ENCODE data around the gene SORBS1.

SORBS1 gene

DNA sequence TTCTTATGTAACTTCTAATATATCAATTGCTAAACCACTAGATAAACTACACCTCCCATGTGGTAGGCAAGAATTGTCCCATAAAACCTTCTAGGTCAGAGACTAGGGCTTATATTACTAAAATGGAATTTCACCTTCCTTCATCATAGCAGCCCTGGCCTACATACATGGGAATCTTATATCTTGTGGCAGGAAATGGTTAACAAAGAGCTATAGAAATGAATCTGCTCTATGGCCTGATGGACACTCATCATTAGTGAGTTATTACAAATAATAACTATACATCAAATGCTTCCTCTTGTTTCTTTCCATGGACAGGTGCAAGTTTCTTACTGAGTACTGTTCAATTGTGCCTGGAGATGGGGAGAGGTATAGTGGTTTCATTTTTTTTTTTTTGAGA lies 208.0 kb downstream of the SORBS1 start:
- TF ChIP-seq ZNF565 (CRISPR knock-in tag; conservative IDR thresholded peaks at IDR 0.05; ENCODE audit: low read depth), result no peak
- TF ChIP-seq, protein P1, sequence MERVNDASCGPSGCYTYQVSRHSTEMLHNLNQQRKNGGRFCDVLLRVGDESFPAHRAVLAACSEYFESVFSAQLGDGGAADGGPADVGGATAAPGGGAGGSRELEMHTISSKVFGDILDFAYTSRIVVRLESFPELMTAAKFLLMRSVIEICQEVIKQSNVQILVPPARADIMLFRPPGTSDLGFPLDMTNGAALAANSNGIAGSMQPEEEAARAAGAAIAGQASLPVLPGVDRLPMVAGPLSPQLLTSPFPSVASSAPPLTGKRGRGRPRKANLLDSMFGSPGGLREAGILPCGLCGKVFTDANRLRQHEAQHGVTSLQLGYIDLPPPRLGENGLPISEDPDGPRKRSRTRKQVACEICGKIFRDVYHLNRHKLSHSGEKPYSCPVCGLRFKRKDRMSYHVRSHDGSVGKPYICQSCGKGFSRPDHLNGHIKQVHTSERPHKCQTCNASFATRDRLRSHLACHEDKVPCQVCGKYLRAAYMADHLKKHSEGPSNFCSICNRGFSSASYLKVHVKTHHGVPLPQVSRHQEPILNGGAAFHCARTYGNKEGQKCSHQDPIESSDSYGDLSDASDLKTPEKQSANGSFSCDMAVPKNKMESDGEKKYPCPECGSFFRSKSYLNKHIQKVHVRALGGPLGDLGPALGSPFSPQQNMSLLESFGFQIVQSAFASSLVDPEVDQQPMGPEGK (CRISPR knock-in tag; IDR thresholded peaks at IDR 0.05; ENCODE audit: borderline replicate concordance), result no peak
- no peak for TF ChIP-seq ZC3H10 (CRISPR knock-in tag; IDR thresholded peaks at IDR 0.05)
- no peak for TF ChIP-seq ESRRG (CRISPR knock-in tag; IDR thresholded peaks at IDR 0.05)
- TF ChIP-seq RARB (CRISPR knock-in tag; IDR thresholded peaks at IDR 0.05), result no peak
- no peak for ATAC-seq

DNA sequence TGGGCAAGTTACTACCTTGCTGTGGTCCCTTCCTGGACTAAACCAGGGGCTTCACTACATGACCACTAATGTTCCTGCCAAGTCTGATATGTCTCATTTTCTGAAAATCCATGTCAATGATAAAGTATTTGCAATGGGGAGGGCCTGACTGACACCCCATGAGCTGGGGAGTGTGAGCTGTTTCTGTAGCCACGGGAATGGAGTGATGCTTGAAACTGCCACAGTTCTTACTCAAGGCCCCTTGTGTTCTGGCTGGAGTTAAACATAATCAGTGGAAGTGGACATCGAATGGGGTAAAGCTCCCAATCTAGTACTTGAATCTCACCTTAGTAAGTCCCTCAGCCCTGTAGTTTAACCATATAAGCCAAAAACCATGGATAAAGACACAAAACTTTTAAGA lies 208.5 kb downstream of the SORBS1 start:
- TF ChIP-seq ISL1 (CRISPR knock-in tag; IDR thresholded peaks at IDR 0.05) (no peak), TOX (CRISPR knock-in tag; IDR thresholded peaks at IDR 0.05; ENCODE audit: borderline replicate concordance) (no peak), ARNTL (CRISPR knock-in tag; IDR thresholded peaks at IDR 0.05; ENCODE audit: borderline replicate concordance, low read depth) (no peak), GLIS3 (CRISPR knock-in tag; IDR thresholded peaks at IDR 0.05) (no peak), OSR1 (CRISPR knock-in tag; IDR thresholded peaks at IDR 0.05) (no peak), CSDC2 (CRISPR knock-in tag; IDR thresholded peaks at IDR 0.05) (no peak), ESRRG (CRISPR knock-in tag; IDR thresholded peaks at IDR 0.05) (no peak), ZC3H10 (CRISPR knock-in tag; IDR thresholded peaks at IDR 0.05) (no peak), ZNF8 (CRISPR knock-in tag; IDR thresholded peaks at IDR 0.05) (no peak)
- TF ChIP-seq, protein P1 (CRISPR knock-in tag; IDR thresholded peaks at IDR 0.05; ENCODE audit: borderline replicate concordance), result no peak
- no peak for ATAC-seq

DNA sequence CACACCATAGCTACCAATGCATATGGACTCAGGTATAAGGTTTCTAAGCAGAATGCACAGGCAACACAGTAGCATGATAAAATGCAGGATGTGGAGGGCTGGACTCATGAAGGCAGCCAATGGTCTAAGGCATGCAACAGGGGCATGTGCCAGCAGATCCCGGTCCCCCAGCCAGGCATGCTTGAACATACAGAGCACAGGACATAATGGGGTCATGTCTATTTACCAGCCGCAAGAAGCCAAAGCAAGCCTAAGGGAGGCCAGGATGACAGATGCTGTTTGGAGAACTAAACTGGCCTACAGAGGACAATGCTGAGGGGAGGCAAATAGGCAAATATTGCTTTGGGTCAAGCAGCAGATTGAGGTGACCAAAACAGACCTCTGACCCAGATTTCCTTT lies 210.3 kb downstream of the SORBS1 start:
- ATAC-seq, result no peak
- no peak for TF ChIP-seq TOX (CRISPR knock-in tag; IDR thresholded peaks at IDR 0.05; ENCODE audit: borderline replicate concordance)
- no peak for TF ChIP-seq OSR1 (CRISPR knock-in tag; IDR thresholded peaks at IDR 0.05)
- TF ChIP-seq SNAI2 (CRISPR knock-in tag; IDR thresholded peaks at IDR 0.05), result no peak
- TF ChIP-seq, protein P2, sequence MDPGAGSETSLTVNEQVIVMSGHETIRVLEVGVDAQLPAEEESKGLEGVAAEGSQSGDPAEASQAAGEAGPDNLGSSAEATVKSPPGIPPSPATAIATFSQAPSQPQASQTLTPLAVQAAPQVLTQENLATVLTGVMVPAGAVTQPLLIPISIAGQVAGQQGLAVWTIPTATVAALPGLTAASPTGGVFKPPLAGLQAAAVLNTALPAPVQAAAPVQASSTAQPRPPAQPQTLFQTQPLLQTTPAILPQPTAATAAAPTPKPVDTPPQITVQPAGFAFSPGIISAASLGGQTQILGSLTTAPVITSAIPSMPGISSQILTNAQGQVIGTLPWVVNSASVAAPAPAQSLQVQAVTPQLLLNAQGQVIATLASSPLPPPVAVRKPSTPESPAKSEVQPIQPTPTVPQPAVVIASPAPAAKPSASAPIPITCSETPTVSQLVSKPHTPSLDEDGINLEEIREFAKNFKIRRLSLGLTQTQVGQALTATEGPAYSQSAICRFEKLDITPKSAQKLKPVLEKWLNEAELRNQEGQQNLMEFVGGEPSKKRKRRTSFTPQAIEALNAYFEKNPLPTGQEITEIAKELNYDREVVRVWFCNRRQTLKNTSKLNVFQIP (CRISPR knock-in tag; IDR thresholded peaks at IDR 0.05; ENCODE audit: borderline replicate concordance, low read depth), result no peak
- TF ChIP-seq ZNF8 (CRISPR knock-in tag; IDR thresholded peaks at IDR 0.05), result no peak
- TF ChIP-seq, protein P3, sequence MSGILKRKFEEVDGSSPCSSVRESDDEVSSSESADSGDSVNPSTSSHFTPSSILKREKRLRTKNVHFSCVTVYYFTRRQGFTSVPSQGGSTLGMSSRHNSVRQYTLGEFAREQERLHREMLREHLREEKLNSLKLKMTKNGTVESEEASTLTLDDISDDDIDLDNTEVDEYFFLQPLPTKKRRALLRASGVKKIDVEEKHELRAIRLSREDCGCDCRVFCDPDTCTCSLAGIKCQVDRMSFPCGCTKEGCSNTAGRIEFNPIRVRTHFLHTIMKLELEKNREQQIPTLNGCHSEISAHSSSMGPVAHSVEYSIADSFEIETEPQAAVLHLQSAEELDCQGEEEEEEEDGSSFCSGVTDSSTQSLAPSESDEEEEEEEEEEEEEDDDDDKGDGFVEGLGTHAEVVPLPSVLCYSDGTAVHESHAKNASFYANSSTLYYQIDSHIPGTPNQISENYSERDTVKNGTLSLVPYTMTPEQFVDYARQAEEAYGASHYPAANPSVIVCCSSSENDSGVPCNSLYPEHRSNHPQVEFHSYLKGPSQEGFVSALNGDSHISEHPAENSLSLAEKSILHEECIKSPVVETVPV (CRISPR knock-in tag; IDR thresholded peaks at IDR 0.05), result no peak
- no peak for TF ChIP-seq TCF4 (CRISPR knock-in tag; IDR thresholded peaks at IDR 0.05; ENCODE audit: borderline replicate concordance)
- TF ChIP-seq BACH2 (CRISPR knock-in tag; IDR thresholded peaks at IDR 0.05; ENCODE audit: borderline replicate concordance), result no peak
- no peak for TF ChIP-seq ZFP30 (CRISPR knock-in tag; IDR thresholded peaks at IDR 0.05)
- TF ChIP-seq, protein P4, sequence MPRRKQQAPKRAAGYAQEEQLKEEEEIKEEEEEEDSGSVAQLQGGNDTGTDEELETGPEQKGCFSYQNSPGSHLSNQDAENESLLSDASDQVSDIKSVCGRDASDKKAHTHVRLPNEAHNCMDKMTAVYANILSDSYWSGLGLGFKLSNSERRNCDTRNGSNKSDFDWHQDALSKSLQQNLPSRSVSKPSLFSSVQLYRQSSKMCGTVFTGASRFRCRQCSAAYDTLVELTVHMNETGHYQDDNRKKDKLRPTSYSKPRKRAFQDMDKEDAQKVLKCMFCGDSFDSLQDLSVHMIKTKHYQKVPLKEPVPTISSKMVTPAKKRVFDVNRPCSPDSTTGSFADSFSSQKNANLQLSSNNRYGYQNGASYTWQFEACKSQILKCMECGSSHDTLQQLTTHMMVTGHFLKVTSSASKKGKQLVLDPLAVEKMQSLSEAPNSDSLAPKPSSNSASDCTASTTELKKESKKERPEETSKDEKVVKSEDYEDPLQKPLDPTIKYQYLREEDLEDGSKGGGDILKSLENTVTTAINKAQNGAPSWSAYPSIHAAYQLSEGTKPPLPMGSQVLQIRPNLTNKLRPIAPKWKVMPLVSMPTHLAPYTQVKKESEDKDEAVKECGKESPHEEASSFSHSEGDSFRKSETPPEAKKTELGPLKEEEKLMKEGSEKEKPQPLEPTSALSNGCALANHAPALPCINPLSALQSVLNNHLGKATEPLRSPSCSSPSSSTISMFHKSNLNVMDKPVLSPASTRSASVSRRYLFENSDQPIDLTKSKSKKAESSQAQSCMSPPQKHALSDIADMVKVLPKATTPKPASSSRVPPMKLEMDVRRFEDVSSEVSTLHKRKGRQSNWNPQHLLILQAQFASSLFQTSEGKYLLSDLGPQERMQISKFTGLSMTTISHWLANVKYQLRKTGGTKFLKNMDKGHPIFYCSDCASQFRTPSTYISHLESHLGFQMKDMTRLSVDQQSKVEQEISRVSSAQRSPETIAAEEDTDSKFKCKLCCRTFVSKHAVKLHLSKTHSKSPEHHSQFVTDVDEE (CRISPR knock-in tag; IDR thresholded peaks at IDR 0.05), result no peak
- TF ChIP-seq ZC3H10 (CRISPR knock-in tag; IDR thresholded peaks at IDR 0.05), result no peak
- TF ChIP-seq GLIS3 (CRISPR knock-in tag; IDR thresholded peaks at IDR 0.05), result no peak
- TF ChIP-seq, protein P1 (CRISPR knock-in tag; IDR thresholded peaks at IDR 0.05; ENCODE audit: borderline replicate concordance), result no peak
- TF ChIP-seq ISL1 (CRISPR knock-in tag; IDR thresholded peaks at IDR 0.05), result no peak
- no peak for TF ChIP-seq ZNF565 (CRISPR knock-in tag; conservative IDR thresholded peaks at IDR 0.05; ENCODE audit: low read depth)

All from SK-N-SH treated with all-trans-retinoic acid at 6 μM for 48 hours (cell line).